Fibroblast of pulmonary artery (primary cell): Measurements from ENCODE around the gene TULP4.

ENCODE experiments used
- DNase-seq: peaks from one replicate; pipeline ENCODE4 v3.0.0-alpha.2; 2010; ENCODE audit warnings: low read depth
- H3K4me3 ChIP-seq: replicated peaks from 2 replicates; pipeline ENCODE4 v1.5.1; 2011; ENCODE audit warnings: low read depth, mild to moderate bottlenecking, control low read depth, low read length, moderate library complexity
- CTCF ChIP-seq: IDR thresholded peaks from 2 replicates; pipeline ENCODE4 v1.5.1; 2011; ENCODE audit warnings: mild to moderate bottlenecking, control low read depth, low read length, inconsistent platforms; ENCODE audit errors: missing control alignments

The TULP4 gene

GRCh38 chr6:158383057-158383456 lies 70.8 kb downstream of the TULP4 start:
- no peak for TF ChIP-seq CTCF
- no peak for DNase-seq

GRCh38 chr6:158383542-158383941 lies 71.3 kb downstream of the TULP4 start:
- no peak for TF ChIP-seq CTCF
- DNase-seq: no peak
- H3K4me3 ChIP-seq: no peak overlapping the region

More at GRCh38 chr6:158383057-158383456, 70.8 kb downstream of the TULP4 start:
- H3K4me3 ChIP-seq: no peak overlapping the region

GRCh38 chr6:158384671-158385110 lies 72.4 kb downstream of the TULP4 start:
- no peak overlapping the region for H3K4me3 ChIP-seq
- no peak for DNase-seq
- no peak for TF ChIP-seq CTCF

GRCh38 chr6:158387036-158387435 lies 74.8 kb downstream of the TULP4 start:
- no peak for DNase-seq
- H3K4me3 ChIP-seq: no peak overlapping the region
- peak; percentile 14 for TF ChIP-seq CTCF

- no peak overlapping the region for H3K4me3 ChIP-seq
- no peak for DNase-seq
- TF ChIP-seq CTCF: no peak
Measured at GRCh38 chr6:158387578-158387977, 75.3 kb downstream of the TULP4 start.

- H3K4me3 ChIP-seq: no peak overlapping the region
- no peak for TF ChIP-seq CTCF
- no peak for DNase-seq
Measured at GRCh38 chr6:158388727-158389126, 76.5 kb downstream of the TULP4 start.

GRCh38 chr6:158389193-158389919 lies 77.1 kb downstream of the TULP4 start:
- TF ChIP-seq CTCF: no peak
- peak; percentile 22 for DNase-seq
- no peak overlapping the region for H3K4me3 ChIP-seq
